ENCODE results near the gene CDC42. TPM values are rescaled to one million over a fixed set of nuclear protein-coding genes. Genes with fewer than 3 reads are reported as not detected.

Gene CDC42
- polyA plus RNA-seq, 1 donor from 2014 or later, result 913 TPM

DNA sequence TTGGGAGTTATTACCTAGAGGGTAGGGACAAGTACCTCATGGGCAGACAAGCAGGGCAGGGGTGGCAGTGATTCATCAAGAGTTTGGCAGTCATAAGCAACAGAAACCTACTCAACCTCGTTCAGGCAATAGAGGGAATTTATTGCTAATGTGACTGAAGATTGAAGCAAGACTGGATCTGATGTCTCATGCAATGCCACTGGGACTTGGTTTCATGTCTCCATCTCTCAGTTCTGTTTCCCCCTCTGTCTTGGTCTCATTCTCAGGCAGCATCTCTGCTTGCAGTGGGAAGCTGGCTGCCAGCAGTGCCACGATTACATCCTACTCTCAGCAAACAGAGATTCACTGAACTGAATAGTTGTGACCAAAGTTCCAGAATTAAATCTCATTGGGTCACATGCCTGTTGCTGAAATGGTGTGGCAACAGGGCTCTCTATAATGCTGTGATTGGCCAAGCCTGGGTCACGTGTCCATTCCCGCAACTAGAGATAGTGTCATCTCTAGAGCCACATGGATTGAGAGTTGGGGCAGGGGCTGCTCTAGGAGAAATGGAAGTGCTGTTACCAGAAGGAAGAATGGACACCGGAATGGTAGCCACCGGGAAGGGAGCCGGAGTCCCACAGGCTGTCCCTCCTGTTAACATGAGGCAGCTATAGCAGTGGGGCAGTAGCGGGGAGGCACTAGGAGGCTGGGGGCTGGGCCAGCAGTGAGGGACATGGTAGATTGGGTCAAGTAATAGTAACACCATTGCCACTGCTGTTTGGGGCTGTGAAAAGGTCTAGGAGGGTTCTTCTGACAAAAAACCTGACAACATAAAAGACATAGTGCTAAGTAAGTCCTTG lies 3.9 kb upstream of the CDC42 start:
- no peak for TF ChIP-seq POLR2AphosphoS5 (IDR thresholded peaks at IDR 0.05)
- TF ChIP-seq MXI1 (conservative IDR thresholded peaks at IDR 0.05; ENCODE audit: poor library complexity, severe bottlenecking), result no peak
- TF ChIP-seq RAD21 (conservative IDR thresholded peaks at IDR 0.05), result no peak
- TF ChIP-seq EZH2 (IDR thresholded peaks at IDR 0.05; ENCODE audit: borderline replicate concordance, insufficient read depth, low read length, poor library complexity, severe bottlenecking), result no peak
- no peak for TF ChIP-seq SMC3 (conservative IDR thresholded peaks at IDR 0.05; ENCODE audit: poor library complexity)
- TF ChIP-seq TAF1 (IDR thresholded peaks at IDR 0.05; ENCODE audit: low read depth), result no peak
- H3K36me3 ChIP-seq (ENCODE audit: insufficient read depth, low read length), result no peaks in the 10 kb centered on the region
- H3K9ac ChIP-seq (ENCODE audit: low read length), result no peak overlapping the region
- H4K20me1 ChIP-seq (ENCODE audit: insufficient read depth), result no peaks in the 10 kb centered on the region
- no peaks in the 10 kb centered on the region for H3K9me3 ChIP-seq (ENCODE audit: low read length)
- H3K27me3 ChIP-seq (ENCODE audit: insufficient read depth, low read depth, low read length), result no peaks in the 10 kb centered on the region
- no peaks in the 10 kb centered on the region for H3F3A ChIP-seq (ENCODE audit: insufficient read depth, low read length, poor library complexity, severe bottlenecking)
- H3K4me3 ChIP-seq (ENCODE audit: low read length), result no peak overlapping the region
- no peak overlapping the region for H3K4me2 ChIP-seq (ENCODE audit: low read length)
- no peaks in the 10 kb centered on the region for H3K9me2 ChIP-seq (ENCODE audit: insufficient read depth, low read length)
- no peak overlapping the region for H3K27ac ChIP-seq (ENCODE audit: low read length)
- peaks cover 4% of the 10 kb centered on the region for H3K79me2 ChIP-seq (replicated peaks; ENCODE audit: insufficient read depth, low read length)
- no peak overlapping the region for H2AFZ ChIP-seq (ENCODE audit: low read depth, low read length)

GRCh38 chr1:22050330-22050729 lies 2.2 kb upstream of the CDC42 start:
- H3F3A ChIP-seq (ENCODE audit: insufficient read depth, low read length, poor library complexity, severe bottlenecking), result no peaks in the 10 kb centered on the region
- no peak overlapping the region for H3K9ac ChIP-seq (ENCODE audit: low read length)
- no peaks in the 10 kb centered on the region for H3K27me3 ChIP-seq (ENCODE audit: insufficient read depth, low read depth, low read length)
- H3K9me2 ChIP-seq (ENCODE audit: insufficient read depth, low read length), result no peaks in the 10 kb centered on the region
- no peaks in the 10 kb centered on the region for H4K20me1 ChIP-seq (ENCODE audit: insufficient read depth)
- H3K27ac ChIP-seq (ENCODE audit: low read length), result no peak overlapping the region
- H3K36me3 ChIP-seq (ENCODE audit: insufficient read depth, low read length), result no peaks in the 10 kb centered on the region
- H2AFZ ChIP-seq (ENCODE audit: low read depth, low read length), result no peak overlapping the region
- peaks cover 19% of the 10 kb centered on the region for H3K79me2 ChIP-seq (replicated peaks; ENCODE audit: insufficient read depth, low read length)
- no peaks in the 10 kb centered on the region for H3K9me3 ChIP-seq (ENCODE audit: low read length)
- H3K4me3 ChIP-seq (ENCODE audit: low read length), result no peak overlapping the region
- no peak for TF ChIP-seq RAD21 (conservative IDR thresholded peaks at IDR 0.05)
- TF ChIP-seq CTCF (IDR thresholded peaks at IDR 0.05; ENCODE audit: poor library complexity, severe bottlenecking), result no peak
- TF ChIP-seq POLR2AphosphoS5 (IDR thresholded peaks at IDR 0.05), result no peak
- no peak for TF ChIP-seq MXI1 (conservative IDR thresholded peaks at IDR 0.05; ENCODE audit: poor library complexity, severe bottlenecking)
- no peak for TF ChIP-seq REST (IDR thresholded peaks at IDR 0.05; ENCODE audit: borderline replicate concordance)
- TF ChIP-seq TAF1 (IDR thresholded peaks at IDR 0.05; ENCODE audit: low read depth), result no peak
- no peak for TF ChIP-seq SMC3 (conservative IDR thresholded peaks at IDR 0.05; ENCODE audit: poor library complexity)
- no peak for TF ChIP-seq EZH2 (IDR thresholded peaks at IDR 0.05; ENCODE audit: borderline replicate concordance, insufficient read depth, low read length, poor library complexity, severe bottlenecking)
- no peak overlapping the region for H3K4me2 ChIP-seq (ENCODE audit: low read length)

Measured in neural cell (in vitro differentiated cells).